GM21447 (cell line): ENCODE data around the gene KCNK7.

Experiments used
- ATAC-seq: cut with Tn5 transposase; IDR thresholded peaks from one replicate; pipeline ENCODE4 v1.9.1; 2021; ENCODE audit not compliant: unreplicated experiment

KCNK7 gene

DNA sequence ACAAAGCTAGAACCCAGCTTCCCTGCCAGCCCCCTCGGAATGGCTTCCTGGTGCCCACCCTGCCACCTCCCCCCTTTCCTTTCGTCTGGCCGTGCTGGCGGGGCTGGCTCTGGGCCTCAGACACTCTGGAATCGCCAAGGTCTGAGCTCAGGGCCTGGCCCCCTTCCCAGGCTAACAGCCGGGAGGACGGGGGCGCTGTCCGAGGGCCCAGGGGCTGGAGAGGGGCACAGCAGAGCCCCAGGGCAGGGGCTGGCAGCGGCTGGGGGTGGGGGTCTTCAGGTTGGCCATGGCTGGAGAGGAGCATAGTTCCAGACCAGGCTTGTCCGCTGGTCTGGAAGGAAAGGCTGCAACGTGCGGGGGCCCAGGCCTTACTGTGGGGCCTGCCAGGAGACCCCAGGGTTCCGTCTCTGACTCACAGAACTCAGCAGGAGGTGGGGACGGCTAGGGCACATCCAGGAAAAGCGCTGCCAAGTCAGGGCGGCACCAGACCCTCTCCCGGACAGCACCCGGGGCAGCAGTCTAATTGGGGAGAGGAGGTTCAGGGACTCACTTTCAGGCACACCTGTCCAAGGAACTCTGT is 36.6 kb downstream of the KCNK7 start:
- no peak for ATAC-seq

DNA sequence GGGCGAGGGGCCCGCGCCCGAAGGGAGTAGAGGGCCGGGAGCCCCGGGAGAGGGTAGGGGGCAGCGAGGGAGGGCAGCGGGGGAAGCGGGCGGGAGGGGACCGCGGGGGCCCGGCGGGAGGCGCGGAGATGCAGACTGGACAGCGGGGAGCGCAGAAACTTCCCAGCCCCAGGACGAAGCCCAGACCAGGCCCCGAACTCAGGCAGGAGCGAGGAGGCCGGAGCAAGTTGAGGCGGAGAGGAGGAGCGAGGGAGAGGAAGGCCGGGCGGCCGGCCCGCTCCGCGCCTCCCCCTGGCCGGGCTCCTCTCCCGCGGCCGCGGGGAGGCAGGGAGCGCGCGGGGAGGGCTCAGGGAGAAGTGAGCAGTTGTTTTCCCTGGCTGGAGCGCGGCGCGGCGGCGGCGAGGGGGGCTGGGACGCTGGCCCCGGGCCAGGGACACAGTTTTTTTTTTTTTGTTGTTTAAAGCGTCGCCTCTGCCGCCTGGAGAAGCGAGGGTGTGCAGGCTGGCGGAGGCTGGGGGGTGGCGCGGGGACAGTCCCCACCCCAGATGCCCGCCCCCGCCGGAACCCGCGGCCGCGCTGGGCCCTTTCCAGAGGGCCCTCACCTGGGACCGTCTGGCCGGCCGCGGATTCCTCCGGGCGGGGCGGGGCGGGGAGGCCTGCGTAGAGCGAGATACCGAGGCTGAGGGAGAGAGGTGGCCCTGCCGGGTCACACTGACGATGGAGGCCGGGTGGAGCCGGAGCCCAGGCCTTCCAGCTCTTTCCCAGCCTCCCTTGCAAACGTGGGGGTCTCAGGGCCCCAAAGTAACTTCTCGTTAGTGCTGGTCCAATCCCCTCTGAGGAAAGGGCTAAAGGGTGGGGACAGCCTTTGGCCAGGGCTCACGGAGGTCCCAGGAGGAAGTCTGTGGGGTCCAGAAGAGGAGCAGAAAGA is 37.3 kb downstream of the KCNK7 start, which contains the start of gene LTBP3:
LTBP3 (minus strand) TSS at position 358 of the 928 bp plus-strand sequence. CDS start 400 bp downstream, outside the sequence.
- ATAC-seq = no peak

GRCh38 chr11:65557280-65558001 is 38.2 kb downstream of the KCNK7 start:
- no peak for ATAC-seq

GRCh38 chr11:65556470-65557279 is 38.9 kb downstream of the KCNK7 start:
- no peak for ATAC-seq

GRCh38 chr11:65555693-65556231 is 39.8 kb downstream of the KCNK7 start:
- ATAC-seq = no peak

GRCh38 chr11:65554842-65555430 is 40.7 kb downstream of the KCNK7 start:
- no peak for ATAC-seq

DNA sequence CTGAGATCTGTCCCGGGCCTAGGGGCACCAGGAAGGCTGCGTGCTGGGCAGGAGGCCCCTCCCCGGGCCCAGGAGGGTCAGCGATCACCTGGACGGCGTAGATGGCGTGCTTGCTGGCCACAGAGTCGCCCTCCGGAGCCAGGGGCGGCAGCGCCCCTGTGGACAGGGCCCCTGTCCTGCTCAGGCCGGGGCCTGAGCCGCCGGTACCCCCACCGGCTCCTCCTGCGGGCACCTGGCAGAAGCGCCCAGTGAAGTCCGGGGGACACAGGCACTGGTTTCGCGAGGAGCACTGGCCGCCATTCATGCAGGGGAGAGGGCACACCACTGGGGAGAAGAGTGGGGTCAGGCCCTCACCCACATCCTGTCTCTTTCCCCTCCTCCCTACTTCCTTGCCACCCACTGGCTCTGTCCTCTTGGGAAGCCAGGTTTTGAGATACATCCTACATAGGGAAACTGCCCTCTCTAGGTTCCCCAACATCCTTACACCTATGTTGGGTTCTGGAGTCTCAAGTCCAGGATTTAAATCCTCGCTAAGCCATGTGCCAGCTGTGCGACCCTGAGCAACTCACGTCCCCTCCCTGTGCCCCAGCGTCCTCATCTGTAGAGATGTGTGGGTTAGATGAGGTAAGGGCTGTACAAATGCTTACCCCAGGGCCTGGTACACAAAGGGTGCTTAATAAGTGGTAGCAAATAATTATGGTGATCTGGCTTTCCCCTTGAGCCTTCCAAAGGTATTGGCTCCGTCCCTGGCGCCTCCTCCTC is 41.4 kb downstream of the KCNK7 start:
- ATAC-seq = no peak

DNA sequence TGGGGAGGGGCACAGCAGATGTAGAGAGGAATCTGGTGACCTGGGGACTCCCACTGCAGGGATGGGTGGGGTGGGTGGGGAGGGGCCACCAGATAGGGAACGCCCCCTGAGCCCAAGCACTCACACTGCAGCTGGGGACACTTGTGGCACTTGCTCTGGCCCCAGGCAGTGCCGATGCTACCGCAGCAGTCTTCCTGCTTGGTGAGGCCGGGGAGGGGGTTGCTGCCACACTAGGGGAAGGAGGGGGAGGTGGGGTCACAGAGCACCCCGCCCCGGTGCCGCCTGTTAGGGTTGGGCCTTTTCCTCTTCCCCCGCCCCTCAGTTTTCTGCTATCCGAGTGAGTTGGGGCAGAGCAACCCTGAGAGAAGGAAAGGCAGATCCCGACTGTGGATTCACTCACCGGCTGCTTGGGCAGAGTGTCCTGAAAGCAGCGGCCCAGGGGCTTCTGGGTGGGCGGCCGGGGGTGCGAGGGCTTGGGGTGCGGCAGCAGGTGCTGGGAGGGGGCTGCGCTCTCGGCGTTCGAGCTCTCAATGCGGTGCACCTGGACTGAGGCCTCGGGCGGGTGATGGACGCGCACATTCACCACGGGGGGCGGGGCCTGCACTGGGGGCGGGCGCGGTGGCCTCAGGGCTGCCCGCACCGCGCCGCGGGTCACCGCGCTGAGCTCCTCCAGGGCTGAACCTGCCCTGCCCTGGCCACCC is 42.1 kb downstream of the KCNK7 start:
- ATAC-seq = no peak

DNA sequence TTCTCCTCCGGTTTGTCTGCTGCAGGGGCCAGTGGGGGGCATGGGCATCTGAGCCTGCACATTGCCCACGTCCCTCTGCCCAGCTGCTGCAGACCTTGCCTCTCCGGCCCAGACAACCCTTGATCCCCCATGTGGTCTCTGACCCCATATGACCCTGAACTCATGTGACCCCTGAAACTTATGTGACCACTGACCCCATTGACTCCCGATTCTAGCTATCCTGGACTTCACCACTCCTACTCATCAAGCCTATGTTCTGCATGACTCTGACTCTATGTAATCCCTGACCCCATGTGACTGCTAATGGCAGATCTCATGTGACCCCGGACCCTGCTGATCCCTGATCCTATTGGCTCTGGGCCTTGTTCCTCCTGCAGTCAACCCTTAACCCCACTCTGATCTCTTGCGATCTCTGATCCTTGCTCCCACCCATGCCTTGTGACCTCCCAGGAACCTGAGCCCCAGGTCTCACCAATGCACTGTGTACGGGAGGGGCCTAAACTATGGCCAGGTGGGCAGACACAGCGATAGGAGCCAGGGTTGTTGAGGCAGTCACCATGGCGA is 43.1 kb downstream of the KCNK7 start:
- ATAC-seq = no peak

- peak; percentile 71 for ATAC-seq
These were observed 43.8 kb downstream of the KCNK7 start for GRCh38 chr11:65551572-65552387.

- no peak for ATAC-seq
These were observed 46.5 kb downstream of the KCNK7 start for GRCh38 chr11:65549096-65549495.

GRCh38 chr11:65548395-65548794 is 47.2 kb downstream of the KCNK7 start:
- ATAC-seq = no peak

GRCh38 chr11:65547446-65548125 is 48.0 kb downstream of the KCNK7 start:
- ATAC-seq = no peak

DNA sequence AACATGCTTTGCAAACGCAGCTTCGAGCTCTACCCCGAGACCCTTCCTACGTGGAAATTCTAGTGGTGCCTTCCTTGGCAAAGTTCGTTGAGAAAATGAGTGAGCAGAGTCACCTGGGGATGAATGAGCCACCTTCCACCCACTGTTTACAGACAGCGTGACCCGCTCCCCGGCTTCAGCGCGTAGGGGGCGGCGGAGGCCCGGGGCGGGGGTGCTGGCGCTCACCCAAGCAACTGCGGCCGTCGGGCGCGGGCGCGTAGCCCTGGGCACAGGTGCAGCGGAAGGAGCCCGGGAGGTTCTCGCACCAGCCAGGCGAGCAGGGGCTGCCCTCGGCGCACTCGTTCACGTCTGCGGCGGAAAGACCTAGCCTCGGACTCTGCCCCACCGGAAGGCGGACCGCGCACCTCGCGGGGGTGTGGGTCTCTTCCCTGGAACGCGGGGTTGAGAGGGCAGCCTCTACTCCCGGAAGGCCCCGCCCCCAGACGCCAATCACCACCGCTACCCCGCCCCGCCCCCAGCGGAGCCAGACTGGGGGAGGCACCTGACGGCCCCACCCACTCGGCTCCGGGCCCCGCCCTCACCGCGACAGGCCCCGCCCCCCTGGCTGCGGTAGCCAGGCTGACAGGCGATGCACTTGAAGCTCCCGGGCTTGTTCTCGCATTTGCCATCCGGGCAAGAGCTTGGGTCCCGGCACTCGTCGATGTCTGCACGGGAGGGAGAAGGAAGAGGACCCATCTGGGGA is 49.2 kb downstream of the KCNK7 start:
- ATAC-seq = peak; percentile 68

- ATAC-seq = no peak
These were observed 49.8 kb downstream of the KCNK7 start for GRCh38 chr11:65545853-65546216.
